ENCODE measurements around the gene STK31. TPM values are rescaled to one million over a fixed set of nuclear protein-coding genes. Genes with fewer than 3 reads are reported as not detected.

The STK31 gene
- total and polyA plus RNA-seq, 2 donors (not counting 3 experiments of a cell fraction or from before 2014, with no cell fraction given) = 0.44 TPM; not detected in 1

DNA sequence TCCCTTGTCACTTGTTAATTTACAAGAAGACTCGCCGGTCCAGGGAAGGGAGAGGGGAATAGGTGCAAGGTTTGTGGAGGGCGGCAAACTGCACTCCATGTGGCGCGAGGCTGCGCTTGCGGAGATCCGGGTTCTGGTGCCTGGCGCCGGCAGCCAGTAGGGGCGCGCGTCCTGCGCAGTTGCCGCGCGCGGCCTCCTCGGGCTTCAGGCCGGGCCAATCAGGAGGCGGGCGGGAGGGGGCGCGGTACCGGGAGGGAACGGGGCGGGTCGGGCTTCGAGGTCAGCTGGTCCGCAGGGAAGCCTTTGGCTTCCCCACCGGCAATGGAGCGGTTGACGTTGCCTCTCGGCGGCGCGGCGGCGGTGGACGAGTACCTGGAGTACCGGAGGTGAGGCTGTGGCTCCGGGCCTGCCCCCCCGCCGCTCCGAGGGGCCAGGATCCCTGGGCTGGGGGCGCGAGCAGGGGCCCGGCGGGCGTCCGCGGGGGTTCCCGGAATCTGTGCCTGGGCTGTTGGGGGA lies 30.1 kb upstream of the STK31 start, which contains the start of gene FAM221A:
Gene FAM221A, plus strand, starts transcription at position 302 of the 516 bp plus-strand sequence. Its CDS starts 20 bp downstream, at position 322.
- Histone ChIP-seq H3K4me2 (ENCODE audit: insufficient read depth, low read length) (peak within 1 kb of the TSS; percentile 70), H3K36me3 (ENCODE audit: control insufficient read depth in 2 of 2, extremely low read depth in 1 of 2, insufficient read depth in 2 of 2, low read length in 2 of 2) (no peaks in the 10 kb centered on the region), H3K27me3 (ENCODE audit: control insufficient read depth in 2 of 2, insufficient read depth in 2 of 2, low read length in 2 of 2) (peaks cover 0 to 5% of the 10 kb centered on the region in 2 experiments), H3K4me3 (replicated peaks in 1 of 3; ENCODE audit: insufficient read depth in 1 of 3, low read depth in 1 of 3, low read length in 3 of 3) (peak within 1 kb of the TSS; percentile 40 to 80 (median 72)), H4K20me1 (replicated peaks; ENCODE audit: control insufficient read depth, extremely low read depth, insufficient read depth, low read length) (no peaks in the 10 kb centered on the region), H3K9ac (replicated peaks; ENCODE audit: extremely low read depth, insufficient read depth, low read length) (peak within 1 kb of the TSS; percentile 30), H3K79me2 (ENCODE audit: control insufficient read depth, insufficient read depth, low read length) (no peaks in the 10 kb centered on the region), H3K4me1 (ENCODE audit: control insufficient read depth, extremely low read depth, insufficient read depth, low read length) (peaks cover 2% of the 10 kb centered on the region), H2AFZ (ENCODE audit: low read depth, low read length) (peak within 1 kb of the TSS; percentile 92), H3K9me3 (replicated peaks; ENCODE audit: control insufficient read depth, insufficient read depth, low read length) (no peaks in the 10 kb centered on the region), H3K9me1 (replicated peaks; ENCODE audit: control insufficient read depth, extremely low read depth, insufficient read depth, low read length) (no peaks in the 10 kb centered on the region), H3K27ac (ENCODE audit: insufficient read depth, low read depth, low read length) (no peak within 1 kb of the TSS)
- DNase-seq (ENCODE audit: low read depth, low spot score) (peak; percentile 84), FAIRE-seq (peak; percentile 60)
- BruUV-seq (replicated peaks) = no TSS peak
- dilution Hi-C loops (cut with MboI; ENCODE audit: extremely low pct_ligation_motif_present, low sequenced_read_pairs) (no loop called here), intact Hi-C loops (cut with micrococcal nuclease) (loop anchor here (1.0 to 2.0 kb wide), 4 partner anchors 17 to 110 kb away; partner anchors contain the start of gene CCDC126)
- TF ChIP-seq EZH2 (IDR thresholded peaks at IDR 0.05; ENCODE audit: borderline replicate concordance, low read depth, low read length, severe bottlenecking) (no peak), POLR2AphosphoS5 (IDR thresholded peaks at IDR 0.05; ENCODE audit: insufficient read depth, low read depth, low read length) (peak; percentile 37), CTCF (IDR thresholded peaks at IDR 0.05; ENCODE audit: extremely low read depth in 1 of 2, insufficient read depth in 1 of 2, low read depth in 1 of 2, low read length in 2 of 2) (peak; percentile 70 to 89), MAX (IDR thresholded peaks at IDR 0.05; ENCODE audit: insufficient read depth, insufficient read length) (peak; percentile 60)
- CTCF ChIA-PET = interaction anchor here (1.0 to 3.8 kb wide), 7 partner anchors 9 to 102 kb away, joined by 3 to 16 read pairs (median 3); partner anchors contain the start of gene CCDC126
- POLR2A ChIA-PET = no interaction called here
